ENCODE data around the gene GNPAT.

- no peak for TF ChIP-seq POLR2A (IDR thresholded peaks at IDR 0.05; ENCODE audit: low read depth, low read length)
- no peak for TF ChIP-seq POLR2AphosphoS5 (IDR thresholded peaks at IDR 0.05; ENCODE audit: low read depth, low read length)
- TF ChIP-seq TAF1 (IDR thresholded peaks at IDR 0.05; ENCODE audit: borderline replicate concordance, low read depth, low read length): no peak
Measured at GRCh38 chr1:231200388-231201031, 40.5 kb upstream of the GNPAT start.
